MM.1S (cell line): ENCODE measurements around the gene CASP3.

ENCODE experiments used
- EZH2phosphoT487 ChIP-seq: fragments of 300-600 bp; sonication (generic); IDR thresholded peaks from 2 replicates; pipeline ENCODE4 v1.6.1; 2018; ENCODE audit warnings: antibody characterized with exemption, low read length
- TF ChIP-seq, protein P1 (sequence below): fragments of 300-600 bp; sonication (generic); IDR thresholded peaks from 2 replicates; pipeline ENCODE4 v1.5.1; 2016; ENCODE audit warnings: antibody characterized with exemption, low read length, mixed read lengths

GRCh38 chr4:184666670-184667069, 17.4 kb upstream of the CASP3 start:
- TF ChIP-seq, protein P1, sequence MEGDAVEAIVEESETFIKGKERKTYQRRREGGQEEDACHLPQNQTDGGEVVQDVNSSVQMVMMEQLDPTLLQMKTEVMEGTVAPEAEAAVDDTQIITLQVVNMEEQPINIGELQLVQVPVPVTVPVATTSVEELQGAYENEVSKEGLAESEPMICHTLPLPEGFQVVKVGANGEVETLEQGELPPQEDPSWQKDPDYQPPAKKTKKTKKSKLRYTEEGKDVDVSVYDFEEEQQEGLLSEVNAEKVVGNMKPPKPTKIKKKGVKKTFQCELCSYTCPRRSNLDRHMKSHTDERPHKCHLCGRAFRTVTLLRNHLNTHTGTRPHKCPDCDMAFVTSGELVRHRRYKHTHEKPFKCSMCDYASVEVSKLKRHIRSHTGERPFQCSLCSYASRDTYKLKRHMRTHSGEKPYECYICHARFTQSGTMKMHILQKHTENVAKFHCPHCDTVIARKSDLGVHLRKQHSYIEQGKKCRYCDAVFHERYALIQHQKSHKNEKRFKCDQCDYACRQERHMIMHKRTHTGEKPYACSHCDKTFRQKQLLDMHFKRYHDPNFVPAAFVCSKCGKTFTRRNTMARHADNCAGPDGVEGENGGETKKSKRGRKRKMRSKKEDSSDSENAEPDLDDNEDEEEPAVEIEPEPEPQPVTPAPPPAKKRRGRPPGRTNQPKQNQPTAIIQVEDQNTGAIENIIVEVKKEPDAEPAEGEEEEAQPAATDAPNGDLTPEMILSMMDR, result no peak
- TF ChIP-seq EZH2phosphoT487, result no peak
